HG03066 (cell line): ENCODE data around the gene VSIR.

Source experiments
- ATAC-seq: cut with Tn5 transposase; IDR thresholded peaks from one replicate; pipeline ENCODE4 v1.9.1; 2021; ENCODE audit warnings: low read depth; ENCODE audit not compliant: unreplicated experiment

The VSIR gene

DNA sequence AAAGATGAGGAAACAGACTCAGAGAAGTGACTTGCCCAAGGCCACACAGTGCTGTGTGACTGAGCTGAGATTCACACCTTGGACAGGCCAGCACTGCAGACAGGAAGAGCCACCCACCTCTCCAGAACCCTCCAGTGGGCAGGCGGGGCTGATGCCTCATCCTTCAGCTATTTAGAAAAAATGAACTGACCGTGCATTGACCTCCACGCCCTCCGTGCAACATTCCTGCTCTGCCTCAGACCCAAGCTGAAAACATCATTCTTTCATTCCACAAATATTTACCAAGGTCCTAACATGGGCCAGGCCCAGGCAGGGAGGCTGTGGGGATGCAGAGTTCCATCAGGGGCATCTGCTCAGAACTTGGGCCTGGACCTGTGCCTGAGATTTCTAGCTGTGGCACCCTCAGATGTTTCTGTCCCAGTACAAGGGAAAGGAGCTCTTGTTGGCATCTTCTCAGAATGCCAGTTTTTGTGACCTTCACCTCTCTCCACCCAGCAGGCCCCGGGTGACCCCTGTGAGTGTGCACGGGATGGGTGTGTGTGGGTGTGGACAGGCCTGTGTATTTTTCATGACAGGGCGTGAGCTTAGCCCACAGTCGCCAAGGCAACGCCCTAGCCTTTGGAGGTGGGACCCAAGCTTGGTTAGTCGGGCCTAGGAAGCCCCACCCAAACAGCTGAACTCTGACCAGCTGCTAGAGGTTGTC, 6.5 kb downstream of the VSIR start:
- no peak for ATAC-seq

DNA sequence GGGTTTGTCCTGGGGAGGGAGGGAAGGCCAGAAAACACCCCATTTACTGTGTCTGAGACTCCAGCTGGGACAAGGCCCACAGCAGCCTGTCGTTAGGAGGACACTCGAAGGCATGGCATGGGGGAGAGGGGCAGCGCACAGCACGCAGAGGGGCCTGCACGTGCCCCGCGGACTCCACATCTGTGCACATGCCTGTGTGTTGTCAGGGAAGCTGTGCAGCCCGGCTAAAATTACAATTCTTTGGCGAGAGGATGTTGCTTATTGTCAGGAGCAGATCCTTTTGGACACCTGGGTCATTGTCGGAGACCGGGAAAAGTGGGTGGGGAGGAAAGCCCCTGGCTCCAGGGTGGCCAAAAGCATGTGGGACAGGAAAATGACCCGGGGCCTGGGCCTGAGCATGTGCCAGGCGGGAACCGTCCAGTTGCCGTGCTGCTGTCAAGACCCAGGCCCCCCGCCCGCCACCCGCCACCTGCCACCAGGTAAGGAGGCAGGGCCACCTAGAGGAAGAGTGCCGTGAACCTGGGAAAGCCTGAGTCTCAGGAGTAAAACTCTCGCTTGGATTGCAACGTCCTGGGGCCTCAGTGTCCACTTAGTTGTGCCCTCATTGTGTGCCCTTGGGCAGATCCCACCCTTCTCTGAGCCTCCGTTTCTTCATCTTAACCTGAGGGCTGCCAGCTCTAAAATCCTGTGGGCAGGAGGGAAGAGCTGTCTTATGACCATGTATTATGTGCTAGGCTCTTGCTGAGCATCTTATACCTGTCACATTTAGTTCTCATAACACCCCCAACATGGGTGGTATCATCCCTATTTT, 7.2 kb downstream of the VSIR start:
- ATAC-seq = no peak

DNA sequence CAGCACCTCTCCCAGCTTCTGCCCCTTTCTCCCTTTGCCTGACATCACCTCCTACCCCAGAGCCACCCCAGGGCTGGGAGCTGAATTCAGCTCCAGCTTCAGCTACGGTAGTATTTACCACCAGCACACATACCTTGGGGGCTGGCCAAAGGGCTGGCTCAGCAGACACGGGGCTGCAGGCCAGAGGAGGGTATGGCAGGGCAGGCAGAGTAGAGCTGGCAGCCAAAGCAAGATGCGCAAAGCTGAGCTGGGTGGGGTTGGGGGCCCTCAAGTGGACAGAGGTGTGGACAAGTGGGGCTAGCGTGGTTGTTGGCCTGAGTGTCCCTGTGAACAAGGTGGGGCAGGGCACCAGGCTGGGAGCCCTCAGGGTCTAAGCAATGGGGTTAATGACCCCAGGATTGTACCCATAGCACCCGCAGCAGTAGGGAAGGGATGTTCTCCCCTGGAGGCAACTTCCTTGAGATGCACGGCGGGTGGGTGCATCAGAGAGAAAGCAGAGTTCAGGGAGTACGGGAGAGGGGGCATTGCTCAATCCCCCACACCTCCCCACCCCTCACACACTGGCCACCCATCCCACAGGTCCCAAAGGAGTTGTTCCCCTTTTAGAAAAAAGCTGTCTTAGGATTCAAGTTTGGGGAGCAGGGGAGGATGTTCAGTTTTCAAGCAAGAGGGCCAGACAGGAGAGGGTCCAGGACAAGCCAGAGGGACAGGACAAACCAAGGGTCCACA, 8.0 kb downstream of the VSIR start:
- ATAC-seq = no peak

DNA sequence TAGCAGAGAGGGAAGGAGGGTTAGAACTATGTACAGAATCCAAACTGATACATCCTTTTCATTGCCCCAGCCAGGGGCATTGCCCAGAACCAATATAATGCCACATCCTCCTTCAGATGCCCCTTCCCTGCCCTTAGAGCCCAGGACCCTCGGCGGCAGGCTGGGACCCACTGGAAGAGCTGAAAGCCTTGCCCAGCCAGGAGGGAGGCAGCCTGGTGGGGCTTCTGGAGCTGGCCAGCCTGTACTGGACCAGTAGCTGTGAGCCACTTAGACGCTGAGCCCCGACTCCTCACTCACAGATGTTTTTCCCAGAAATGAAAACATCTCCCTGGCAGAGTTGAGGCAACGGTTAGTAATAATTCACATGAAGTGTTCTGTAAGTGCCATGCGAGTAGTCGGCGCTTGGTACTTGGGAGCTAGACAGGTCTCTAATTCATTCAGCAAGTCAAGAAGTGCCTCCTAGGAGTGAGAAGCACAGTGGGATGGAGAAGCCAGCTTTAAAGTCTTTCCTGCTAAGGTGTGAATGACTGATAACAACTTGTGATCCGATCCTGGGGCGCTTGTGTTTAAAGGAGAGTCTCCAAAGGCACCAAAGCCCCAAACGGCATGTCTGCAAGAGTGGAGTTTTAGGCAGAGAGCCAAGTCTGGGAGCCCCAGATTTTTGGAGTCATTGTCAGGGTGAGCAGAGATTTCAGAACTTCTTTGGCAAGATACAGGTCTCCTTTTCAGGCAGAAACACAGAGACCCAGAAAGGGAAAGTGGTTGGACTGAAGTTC, 9.8 kb downstream of the VSIR start:
- no peak for ATAC-seq

DNA sequence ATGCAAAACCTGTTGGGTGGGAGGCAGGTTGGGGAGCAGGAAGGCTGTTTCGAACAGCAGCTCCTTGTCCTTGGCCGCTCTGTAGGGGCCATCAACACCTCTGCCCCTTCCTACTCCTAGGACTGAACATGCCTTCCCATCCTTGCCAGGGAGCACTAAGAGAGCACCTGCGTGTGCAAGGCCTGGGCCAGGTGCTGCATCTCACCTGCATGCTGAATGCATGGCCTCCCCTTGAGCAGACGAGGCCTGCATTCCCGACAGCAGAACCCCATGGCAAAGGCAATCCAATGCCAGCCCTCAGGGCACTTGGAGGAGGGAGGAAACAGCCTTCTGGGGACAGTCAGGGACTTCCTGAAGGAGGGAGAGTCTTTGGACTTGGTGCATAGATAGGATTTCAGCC, 11.0 kb downstream of the VSIR start:
- no peak for ATAC-seq

DNA sequence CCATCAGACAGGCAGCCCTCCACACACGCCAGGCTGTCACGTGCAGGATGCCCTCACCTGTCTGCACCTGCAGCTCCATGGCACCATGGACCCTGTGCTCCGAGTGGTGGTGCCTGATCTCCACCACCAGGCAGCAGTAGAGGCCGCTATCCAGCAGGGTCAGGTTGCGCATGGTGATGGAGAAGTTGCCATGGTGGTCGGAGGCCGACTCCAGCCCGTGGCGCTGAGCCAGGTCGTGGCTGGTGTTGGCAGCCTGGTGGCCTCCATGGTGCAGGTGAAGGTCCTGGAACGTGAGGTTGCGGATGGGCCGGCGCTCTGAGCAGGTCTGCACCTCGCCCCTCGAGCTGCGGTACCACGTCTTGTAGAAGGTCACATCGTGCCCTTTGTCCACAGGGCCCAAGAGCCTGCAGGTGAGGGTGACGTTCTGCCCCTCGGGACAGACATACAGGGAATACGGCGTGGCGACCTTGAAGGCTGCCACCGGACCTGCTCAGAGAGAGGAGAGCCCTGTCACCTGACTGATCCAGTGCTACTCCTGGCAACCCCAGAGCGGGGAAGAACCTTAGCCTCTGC, 11.7 kb downstream of the VSIR start:
- ATAC-seq = no peak

DNA sequence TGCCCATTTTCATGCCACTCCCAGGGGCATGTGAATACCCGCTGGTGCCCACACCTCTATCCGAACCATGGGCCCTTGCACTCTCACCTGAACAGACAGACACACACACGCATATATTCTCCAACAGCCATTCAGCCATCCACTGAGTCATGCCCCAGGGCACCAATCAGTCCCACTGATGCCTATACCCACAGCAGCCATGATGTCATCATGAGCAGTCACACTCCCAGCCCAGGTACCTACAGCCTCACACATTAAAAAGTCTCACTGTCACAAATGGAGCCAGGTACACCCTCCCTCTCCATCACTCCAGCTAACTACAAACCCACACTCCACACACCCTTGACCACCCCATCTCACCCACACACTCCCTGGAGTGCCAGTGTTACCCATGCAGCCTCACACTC, 12.2 kb downstream of the VSIR start:
- no peak for ATAC-seq

DNA sequence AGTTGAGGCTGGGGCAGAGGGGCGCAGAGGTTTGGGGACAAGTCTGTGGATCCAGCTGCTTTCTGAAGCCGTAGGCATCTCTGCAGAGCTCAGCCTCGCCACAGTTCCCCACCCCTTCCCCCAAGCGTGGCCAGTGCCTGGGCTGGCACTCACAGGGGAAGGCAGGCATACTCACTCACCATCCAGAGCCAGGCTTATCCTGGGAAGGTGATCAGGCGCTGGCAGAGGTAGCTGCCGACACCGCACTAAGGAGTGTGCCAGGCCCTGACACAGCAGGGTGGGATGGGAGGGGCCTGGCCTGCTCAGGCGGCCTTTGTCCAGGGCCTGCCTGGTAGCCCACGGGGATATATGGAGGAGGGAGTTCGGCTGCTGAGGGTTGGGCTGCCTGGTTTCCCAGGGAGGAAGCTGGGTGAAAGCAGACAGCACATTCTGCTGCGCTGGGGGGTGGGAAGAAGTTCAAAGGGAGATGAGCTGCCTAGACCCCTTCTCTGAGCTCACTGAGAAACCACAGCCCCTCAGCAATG, 15.9 kb downstream of the VSIR start:
- ATAC-seq = no peak

DNA sequence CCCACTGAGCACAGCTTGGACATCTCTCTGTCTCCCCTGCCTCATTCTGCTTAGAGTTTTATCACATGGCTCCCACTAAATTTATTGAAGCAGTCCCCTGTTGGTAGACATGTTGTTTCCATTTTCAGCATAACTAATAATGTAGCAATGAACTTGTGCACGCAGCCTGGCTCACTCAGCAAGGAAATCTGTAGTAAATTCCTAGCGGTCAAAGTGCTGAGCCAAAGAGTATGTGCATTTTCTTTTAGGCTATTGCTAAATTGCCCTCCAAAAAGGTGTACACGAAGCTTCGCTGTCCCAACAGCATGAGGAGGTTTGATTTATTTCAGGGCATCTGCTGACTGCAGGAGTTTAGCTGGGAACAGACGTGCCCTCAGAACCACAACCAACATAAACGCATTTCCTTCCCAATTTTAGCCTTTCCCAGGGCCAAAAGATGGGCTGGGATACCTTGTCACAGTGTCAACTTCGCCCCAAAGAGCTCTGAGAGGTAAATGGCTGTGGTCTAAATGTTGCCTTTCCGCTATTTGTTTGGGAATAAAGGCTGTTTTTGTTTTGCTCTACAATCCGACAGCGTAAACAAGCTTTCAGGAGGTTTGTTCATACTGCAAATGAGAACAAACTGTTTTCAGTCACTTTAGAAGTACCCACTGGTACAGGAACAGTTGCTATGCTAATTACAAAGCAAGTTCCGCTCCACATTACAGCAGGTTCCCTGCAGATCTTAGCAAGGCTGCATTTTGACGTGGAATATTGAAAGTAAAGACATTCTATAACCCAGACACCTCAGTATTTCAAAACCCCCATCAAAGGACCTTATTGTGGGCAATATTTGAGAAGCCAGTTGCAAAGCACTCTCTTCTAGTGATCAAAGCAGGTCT, 16.8 kb downstream of the VSIR start:
- ATAC-seq = no peak

DNA sequence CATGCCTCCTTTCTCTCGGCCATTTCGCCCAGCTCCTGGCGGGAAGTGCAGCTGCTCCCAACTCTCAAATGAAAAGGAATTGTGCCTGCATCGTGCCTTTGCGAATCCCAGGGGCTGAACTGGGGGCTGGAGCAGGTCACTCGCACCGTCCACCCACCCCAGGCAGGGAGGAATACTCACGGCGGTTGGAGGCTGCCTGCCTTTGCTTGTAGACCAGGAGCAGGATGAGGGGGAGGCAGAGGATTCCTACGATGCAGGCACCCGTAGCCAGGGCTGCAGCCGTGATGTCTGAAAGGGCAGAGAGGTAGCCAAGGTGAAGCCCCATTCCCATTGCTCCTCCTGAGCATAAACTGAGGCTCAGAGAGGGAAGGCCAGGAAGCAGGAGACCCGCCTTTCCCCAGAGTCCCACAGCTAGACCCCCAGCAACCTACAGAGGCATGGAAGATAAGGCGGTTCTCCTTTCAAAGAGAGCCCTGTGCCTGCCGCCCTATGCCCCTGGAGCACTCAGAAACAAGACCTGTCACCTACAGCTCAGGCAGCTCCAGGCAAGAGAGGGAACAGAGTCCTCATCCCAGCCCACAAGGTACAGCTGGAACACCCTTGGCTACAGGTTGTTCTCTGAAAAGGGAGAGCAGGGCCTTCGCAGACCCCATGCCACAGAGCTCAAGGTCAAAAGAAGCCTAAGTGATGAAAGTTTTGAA, 18.0 kb downstream of the VSIR start:
- no peak for ATAC-seq

DNA sequence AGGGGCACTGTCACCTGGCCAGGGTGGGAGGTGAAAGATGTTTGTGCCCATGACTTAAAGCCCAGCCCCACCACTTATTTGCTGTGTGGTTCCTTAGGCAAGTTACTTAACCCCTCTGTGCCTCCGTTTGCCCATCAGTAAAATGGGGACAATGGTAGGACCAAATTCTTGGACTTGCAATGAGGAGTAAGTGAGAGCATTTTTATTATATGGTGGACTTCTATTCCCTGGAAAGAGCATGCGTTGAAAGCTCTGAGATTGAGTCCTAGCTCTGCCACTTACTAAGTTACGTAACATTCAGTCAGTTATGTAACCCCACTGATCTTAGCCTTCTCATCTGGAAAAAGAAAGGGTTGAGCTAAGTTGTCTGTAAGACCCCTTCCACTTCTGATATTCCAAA, 18.8 kb downstream of the VSIR start:
- ATAC-seq = no peak

DNA sequence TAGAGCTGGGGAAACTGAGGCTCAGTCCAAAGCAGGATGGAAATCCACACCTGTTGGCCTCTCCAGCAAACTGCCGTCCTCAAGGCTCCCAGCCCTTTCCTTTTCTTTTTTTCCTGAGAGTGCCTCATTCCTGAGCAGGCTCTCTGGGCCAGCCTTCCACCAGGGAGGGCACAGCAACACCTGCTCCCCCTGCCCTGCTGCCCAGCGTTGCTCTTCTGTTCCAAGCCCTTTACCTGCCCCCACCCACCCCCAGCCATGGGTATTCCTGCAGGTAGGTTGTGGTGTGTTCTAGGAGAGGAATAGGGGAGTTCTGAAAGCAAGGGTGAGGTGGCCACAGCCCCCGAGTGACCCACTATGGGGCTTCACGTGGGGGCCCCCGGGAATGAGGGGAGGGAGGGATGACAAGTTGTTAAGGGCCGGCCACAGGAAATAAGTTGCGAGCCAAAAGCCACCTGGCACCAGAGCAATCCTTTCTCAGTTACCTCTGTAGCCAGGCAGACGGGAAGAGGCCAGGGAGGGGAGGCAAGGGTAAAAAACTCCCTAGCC, 19.3 kb downstream of the VSIR start:
- ATAC-seq = no peak

DNA sequence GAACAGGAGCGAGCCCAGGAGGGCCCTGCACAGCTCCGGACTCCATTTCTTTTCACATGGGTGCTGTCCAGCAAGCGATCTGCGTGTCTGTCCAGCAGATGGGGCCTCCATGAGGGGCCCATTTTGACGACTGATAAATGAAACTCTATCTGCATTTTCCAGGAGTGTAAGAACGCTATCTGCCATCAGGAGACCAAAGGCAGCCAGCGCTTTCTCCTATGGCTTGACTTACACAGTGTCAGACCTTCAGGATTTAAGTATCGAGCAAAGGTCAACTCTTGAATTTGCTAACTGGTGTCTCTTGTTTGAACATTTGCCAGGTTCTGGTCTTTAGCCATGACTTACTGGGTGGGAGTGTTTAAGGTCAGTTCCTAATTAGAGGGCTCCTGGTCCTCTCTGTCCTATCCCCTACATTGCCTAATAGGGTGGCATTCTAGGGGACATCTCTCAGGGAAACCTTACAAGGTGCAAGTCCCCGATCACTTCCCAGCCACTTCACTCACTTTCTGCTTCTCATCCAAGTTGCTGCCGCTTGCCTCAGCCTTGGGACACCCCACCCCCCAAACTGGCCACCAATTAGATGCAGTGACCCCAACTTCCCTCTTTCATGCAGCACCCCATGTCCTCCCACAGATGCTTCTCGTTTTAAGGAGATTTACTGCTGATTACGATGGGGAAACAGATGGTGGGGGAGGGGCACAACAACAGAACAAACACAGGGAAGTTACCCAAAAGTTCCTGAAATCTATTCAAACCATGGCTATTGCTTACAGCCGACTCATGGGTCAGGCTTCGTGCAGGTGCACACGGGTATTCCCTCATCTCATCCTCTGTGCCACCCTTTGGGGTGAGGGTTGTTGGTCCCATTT, 20.0 kb downstream of the VSIR start:
- ATAC-seq = no peak

DNA sequence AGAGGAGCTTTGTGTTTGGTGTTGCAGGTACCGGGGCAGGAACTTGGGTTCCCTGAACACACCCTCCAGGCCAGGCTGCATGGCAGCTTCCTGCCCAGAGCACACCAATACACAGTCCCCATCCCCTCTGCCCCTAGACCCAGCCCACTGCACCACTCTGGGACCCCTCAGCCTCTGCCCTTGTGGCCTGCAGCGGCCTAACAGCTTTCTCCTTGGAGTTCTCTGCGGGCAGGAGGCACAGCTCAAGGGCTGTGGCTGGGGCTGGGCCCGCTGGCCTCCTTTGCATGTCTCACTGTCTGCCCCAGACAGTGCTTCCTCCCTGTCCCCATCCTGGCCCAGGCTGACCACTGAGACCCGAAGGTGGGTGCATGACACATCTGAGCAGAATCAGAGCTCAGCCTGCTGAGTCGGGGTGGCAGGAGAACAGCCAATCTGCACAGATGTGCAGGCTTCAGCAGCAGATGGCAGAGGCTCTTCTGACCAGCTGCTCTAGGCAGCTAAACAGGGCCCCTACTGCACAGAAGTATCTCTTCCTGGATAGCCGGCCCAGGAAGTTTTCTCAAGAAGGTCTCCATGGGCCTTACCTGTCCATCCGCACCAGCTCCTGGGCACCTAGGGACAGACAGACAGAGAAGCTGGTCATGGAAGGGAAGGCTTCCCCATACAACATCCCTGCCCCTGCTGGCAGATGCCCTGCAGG, 20.8 kb downstream of the VSIR start:
- no peak for ATAC-seq

DNA sequence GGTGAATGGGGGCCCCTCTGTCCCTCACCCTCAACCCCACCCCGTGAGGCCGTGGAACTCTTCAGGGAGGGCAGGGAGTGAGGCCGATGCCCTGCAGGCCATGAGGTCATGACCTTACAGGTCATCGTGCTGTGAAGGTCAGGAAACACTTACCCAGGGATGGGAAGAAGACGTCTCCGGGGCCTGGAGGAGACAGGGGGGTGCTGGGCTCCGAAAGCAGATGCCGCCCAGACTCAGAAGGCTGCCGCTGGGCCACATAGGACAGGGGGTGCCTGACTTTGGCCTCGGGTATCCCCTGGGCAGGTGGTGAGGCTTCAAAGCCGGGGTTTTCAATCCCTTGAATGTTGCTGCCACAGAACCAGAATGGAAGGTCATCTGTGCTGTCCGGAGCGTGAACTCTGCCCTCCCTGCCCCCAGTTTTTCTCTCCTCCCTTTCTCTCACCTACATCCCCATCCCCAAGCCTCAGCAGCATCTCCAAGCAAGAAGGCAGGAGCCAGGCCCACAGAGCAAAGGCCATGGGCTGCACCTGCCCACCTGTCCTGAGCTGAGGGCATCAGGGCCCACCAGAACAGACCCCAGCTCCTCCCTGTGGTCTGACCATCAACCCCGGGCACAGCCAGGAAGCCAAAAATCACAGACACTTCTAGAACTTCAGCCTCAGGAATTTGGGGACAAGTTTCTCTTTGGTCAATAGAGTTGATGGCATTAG, 21.6 kb downstream of the VSIR start:
- no peak for ATAC-seq

DNA sequence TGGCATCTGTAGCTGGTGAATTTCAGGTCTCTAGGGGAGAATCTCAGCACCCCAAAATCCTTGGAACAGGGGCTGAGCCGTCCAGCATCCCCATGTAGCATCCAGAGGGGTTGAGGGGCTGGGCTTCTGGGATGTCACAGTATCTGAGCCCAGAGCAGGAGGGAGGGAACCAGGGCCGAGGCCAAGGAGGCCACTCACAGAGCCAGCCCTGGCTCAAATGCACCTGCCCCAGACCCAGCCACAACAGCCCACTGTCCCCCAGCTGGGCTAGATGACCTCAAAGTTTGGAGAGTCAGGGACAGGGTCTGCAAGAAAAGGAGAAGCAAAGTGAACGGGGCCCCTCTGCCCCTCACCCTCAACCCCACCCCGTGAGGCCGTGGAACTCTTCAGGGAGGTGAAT, 22.3 kb downstream of the VSIR start:
- no peak for ATAC-seq
